Stimulated activated naive CD8-positive, alpha-beta T cell treated with anti-CD3 and anti-CD28 coated beads, Interleukin-15, Interleukin-2, amounts not matched to agents 100 U/mL and 50 U/mL, for 24 hours (primary cell): ENCODE results near the gene PTPN11.
"Not testable (repeated sequence)": the region's sequence is repeated elsewhere in the genome, so short reads cannot be mapped to it uniquely, and the experiment has no call there.

Experiments
- ATAC-seq: fragments of 150-1000 bp; cut with Tn5 transposase; one replicate; pipeline ENCODE4 v1.10.0; 2021
- DNase-seq: peaks from one replicate; pipeline ENCODE4 v3.0.0; 2021

Gene PTPN11

GRCh38 chr12:112418608-112419296 is at the start of gene PTPN11:
PTPN11 (plus strand) TSS chr12:112418947; CDS start chr12:112419112, 165 bp downstream.
- ATAC-seq: peak; percentile 84
- peak; percentile 95 for DNase-seq

- no peak for DNase-seq
- ATAC-seq: no peak
Observed at GRCh38 chr12:112370199-112370598, 48.5 kb upstream of the PTPN11 start.

GRCh38 chr12:112370868-112371510 is 47.8 kb upstream of the PTPN11 start:
- DNase-seq (no peak), ATAC-seq (no peak)

- DNase-seq (no peak), ATAC-seq (no peak)
Observed at GRCh38 chr12:112374166-112374740, 44.5 kb upstream of the PTPN11 start.

GRCh38 chr12:112375105-112375504 is 43.6 kb upstream of the PTPN11 start:
- ATAC-seq (no peak), DNase-seq (no peak)

GRCh38 chr12:112380663-112381405 is 37.9 kb upstream of the PTPN11 start:
- no peak for ATAC-seq

GRCh38 chr12:112381406-112381882 is 37.3 kb upstream of the PTPN11 start:
- peak; percentile 47 for ATAC-seq
- peak; percentile 49 for DNase-seq

More at GRCh38 chr12:112380663-112381405, 37.9 kb upstream of the PTPN11 start:
- peak; percentile 23 for DNase-seq

GRCh38 chr12:112381883-112382796 is 36.6 kb upstream of the PTPN11 start, which contains the start of gene HECTD4:
HECTD4 (minus strand) TSS chr12:112382431; CDS start chr12:112382128, 303 bp downstream.
- ATAC-seq (peak; percentile 95), DNase-seq (peak; percentile 98)

- no peak for ATAC-seq
- no peak for DNase-seq
Observed at GRCh38 chr12:112382866-112383265, 35.9 kb upstream of the PTPN11 start.

GRCh38 chr12:112386726-112387125 is 32.0 kb upstream of the PTPN11 start:
- DNase-seq (no peak), ATAC-seq (no peak)

- ATAC-seq: no peak
- DNase-seq: no peak
Observed at GRCh38 chr12:112389228-112389627, 29.5 kb upstream of the PTPN11 start.

- not testable (repeated sequence) for DNase-seq, ATAC-seq
Observed at GRCh38 chr12:112389922-112390654, 28.7 kb upstream of the PTPN11 start.

GRCh38 chr12:112393328-112393727 is 25.4 kb upstream of the PTPN11 start:
- ATAC-seq (no peak), DNase-seq (no peak)

GRCh38 chr12:112401054-112401453 is 17.7 kb upstream of the PTPN11 start:
- DNase-seq: no peak
- no peak for ATAC-seq

- DNase-seq (no peak), ATAC-seq (no peak)
Observed at GRCh38 chr12:112401903-112402498, 16.7 kb upstream of the PTPN11 start.

- no peak for ATAC-seq
Observed at GRCh38 chr12:112406519-112407488, 11.9 kb upstream of the PTPN11 start.

GRCh38 chr12:112407683-112408082 is 11.1 kb upstream of the PTPN11 start:
- ATAC-seq, DNase-seq: not testable (repeated sequence)

More at GRCh38 chr12:112406519-112407488, 11.9 kb upstream of the PTPN11 start:
- DNase-seq: no peak

GRCh38 chr12:112408621-112409020 is 10.1 kb upstream of the PTPN11 start:
- no peak for DNase-seq
- ATAC-seq: no peak
